Measurements from ENCODE around the gene ACOT9.
"Not testable (repeated sequence)": the region's sequence is repeated elsewhere in the genome, so short reads cannot be mapped to it uniquely, and the experiment has no call there.

ACOT9 gene

GRCh38 chrX:23742697-23743622 is at the start of gene ACOT9:
TSS of gene ACOT9 (minus strand) at chrX:23743276. CDS start at chrX:23743144, 132 bp downstream.
- peak in 1 of 2 donors; percentile 39 for DNase-seq (ENCODE audit: extremely low read depth in 1 of 2, low read depth in 1 of 2)

DNA sequence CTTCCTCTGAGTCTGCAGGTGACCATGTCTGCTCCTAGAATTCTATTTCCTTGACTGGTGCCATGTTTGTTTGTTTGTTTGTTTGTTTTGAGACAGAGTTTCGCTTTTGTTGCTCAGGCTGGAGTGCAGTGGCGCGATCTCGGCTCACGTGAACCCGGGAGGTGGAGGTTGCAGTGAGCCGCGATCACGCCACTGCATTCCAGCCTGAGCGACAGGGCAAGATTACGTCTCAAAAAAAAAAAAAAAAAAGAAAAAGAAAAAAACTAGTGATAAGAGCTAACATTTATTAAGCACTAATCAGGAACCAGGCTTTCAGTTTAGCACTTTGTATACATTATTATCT is 47.0 kb upstream of the ACOT9 start:
- no peak for DNase-seq (ENCODE audit: extremely low read depth in 1 of 2, low read depth in 1 of 2)

DNA sequence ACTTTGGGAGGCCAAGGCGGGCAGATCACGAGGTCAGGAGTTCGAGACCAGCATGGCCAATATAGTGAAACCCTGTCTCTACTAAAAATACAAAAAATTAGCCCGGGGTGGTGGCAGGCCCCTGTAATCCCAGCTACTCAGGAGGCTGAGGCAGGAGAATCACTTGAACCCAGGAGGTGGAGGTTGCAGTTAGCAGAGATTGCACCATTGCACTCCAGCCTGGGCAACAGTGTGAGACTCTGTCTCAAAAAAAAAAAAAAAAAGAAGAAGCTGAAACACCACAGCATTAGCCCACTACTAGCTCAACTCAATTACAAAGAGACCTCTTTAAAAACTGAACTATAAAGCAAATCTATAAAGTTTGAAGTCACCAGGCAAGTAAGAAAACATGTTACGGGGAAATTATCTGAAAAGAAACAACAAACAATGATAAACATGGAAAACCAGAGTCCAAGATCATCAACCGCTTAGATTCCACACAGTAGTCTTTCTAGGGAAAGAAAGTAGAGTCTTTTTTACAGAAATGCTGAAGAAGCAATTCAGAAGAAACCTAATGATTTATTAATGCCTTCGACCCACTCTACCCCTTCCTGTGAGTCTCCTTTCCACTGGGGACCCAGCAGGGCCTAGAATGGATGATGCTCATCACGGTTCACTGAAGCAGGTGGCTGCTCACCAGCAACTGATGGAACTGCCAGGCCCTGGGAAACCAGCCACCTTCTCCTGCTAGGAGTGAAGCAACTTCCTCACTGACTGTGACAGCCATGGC is 46.5 kb upstream of the ACOT9 start:
- DNase-seq (ENCODE audit: extremely low read depth in 1 of 2, low read depth in 1 of 2): no peak

DNA sequence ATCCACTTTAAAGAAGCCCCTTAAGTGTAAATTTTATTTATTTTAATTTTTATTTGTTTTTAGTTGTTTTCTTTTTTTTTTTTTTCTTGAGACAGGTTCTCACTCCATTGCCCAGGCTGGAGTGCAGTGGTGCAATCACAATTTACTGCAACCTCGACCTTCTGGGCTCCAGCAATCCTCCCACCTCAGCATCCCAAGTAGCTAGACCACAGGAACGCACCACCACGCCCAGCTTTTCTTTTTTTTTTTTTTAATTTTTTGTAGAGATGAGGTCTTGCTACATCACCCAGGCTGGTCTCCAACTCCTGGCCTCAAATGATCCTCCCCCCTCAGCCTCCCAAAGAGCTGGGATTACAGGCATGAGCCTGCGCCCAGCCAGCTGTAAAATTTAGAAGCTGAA is 45.9 kb upstream of the ACOT9 start:
- DNase-seq (ENCODE audit: extremely low read depth in 1 of 2, low read depth in 1 of 2): no peak

DNA sequence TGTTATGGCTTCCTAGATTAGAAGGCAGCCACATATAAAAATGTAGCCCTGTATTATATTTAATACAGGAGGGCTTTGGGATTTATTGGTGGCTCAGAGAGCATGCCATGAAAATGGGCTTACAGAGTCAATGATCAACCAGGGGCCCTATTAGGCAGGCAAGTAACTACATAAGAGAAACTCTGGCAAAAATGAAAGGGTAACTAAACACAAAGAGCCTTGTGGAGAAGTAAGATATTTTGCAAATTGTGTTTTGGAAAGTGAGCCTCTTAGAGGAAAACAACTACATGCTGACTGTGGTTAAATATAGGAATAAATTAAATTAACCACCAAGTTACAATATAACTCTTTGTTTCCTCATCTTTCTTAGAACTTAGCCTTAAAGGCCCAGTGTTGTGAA is 45.4 kb upstream of the ACOT9 start:
- no peak for DNase-seq (ENCODE audit: extremely low read depth in 1 of 2, low read depth in 1 of 2)

- no peak for DNase-seq (ENCODE audit: extremely low read depth in 1 of 2, low read depth in 1 of 2)
Measured at GRCh38 chrX:23787745-23788118, 44.7 kb upstream of the ACOT9 start.

- no peak for DNase-seq (ENCODE audit: extremely low read depth in 1 of 2, low read depth in 1 of 2)
Measured at GRCh38 chrX:23786268-23786815, 43.3 kb upstream of the ACOT9 start.

GRCh38 chrX:23785580-23785979 is 42.5 kb upstream of the ACOT9 start:
- DNase-seq (ENCODE audit: extremely low read depth in 1 of 2, low read depth in 1 of 2): no peak

- DNase-seq (ENCODE audit: extremely low read depth in 1 of 2, low read depth in 1 of 2): no peak
Measured at GRCh38 chrX:23784470-23785331, 41.6 kb upstream of the ACOT9 start.

GRCh38 chrX:23783589-23784469 is 40.8 kb upstream of the ACOT9 start:
- no peak for DNase-seq (ENCODE audit: extremely low read depth in 1 of 2, low read depth in 1 of 2)

GRCh38 chrX:23782863-23783588 is 40.0 kb upstream of the ACOT9 start, which contains the start of gene SAT1:
TSS of gene SAT1 (plus strand) at chrX:23783173. CDS start at chrX:23783352, 179 bp downstream.
- peak; percentile 79 to 85 for DNase-seq (ENCODE audit: extremely low read depth in 1 of 2, low read depth in 1 of 2)

DNA sequence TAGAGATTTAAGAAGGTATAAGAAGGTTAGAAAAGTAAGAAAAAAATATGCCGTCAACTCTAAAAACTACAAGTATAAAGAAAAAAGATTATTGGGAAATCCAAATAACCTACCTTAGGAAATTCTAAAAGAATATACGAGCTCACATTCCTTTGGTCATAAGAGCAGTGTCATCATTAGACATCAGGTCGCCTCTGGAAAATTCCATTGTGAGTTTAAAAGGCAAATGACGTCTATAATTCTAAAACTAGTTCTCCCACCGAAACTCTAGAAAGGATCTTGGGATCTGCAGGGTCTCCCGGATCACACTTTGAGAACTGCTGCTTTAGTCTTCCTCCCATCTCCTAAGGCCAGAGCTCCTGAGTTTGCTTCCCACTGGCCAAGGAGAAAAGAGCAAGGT is 39.4 kb upstream of the ACOT9 start:
- DNase-seq (ENCODE audit: extremely low read depth in 1 of 2, low read depth in 1 of 2): no peak

DNA sequence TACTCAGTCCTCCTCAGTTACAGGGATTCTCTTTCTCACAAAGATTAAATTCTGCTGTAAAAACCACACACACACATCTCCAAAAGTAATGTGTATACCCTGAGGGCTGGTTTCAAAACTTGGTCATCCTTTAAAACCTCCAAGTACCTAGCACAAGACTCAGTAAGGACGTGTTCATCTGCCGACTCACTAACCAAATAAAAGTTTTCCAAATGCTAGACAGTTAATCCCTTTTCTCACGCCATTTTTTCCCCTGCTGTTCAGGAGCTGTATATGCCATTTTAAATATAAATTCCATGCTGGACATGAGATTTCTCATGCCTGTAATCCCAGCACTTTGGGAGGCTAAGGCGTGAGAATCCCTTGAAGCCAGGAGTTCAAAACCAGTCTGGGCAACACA is 35.9 kb upstream of the ACOT9 start:
- no peak for DNase-seq (ENCODE audit: extremely low read depth in 1 of 2, low read depth in 1 of 2)

- no peak for DNase-seq (ENCODE audit: extremely low read depth in 1 of 2, low read depth in 1 of 2)
Measured at GRCh38 chrX:23776363-23776762, 33.3 kb upstream of the ACOT9 start.

DNA sequence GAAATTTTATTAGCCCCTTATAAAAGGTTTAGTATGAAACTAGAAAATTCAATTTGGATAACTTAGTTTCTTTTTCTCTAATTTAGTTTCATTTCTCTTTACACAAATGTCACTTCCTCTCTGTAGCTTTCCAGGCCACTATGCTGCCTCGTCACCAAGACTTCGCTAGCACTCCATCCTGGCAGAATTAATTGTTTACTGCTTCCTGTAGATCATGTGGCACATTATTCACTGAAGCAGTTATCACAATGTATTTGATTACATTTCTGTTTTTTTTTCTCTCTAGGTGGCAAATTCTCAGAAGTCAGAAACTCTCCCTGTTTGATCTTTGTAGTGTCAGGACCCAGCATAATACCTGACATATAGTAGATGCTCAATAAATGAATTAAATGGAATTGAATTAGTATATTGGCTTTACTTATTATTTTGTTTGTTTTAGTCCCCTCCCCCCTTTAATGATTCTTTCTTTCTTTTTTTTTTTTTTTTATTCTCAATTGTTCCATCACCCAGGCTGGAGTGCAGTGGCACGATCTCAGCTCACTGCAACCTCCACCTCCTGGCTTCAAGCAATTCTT is 30.6 kb upstream of the ACOT9 start:
- DNase-seq (ENCODE audit: extremely low read depth in 1 of 2, low read depth in 1 of 2): no peak

DNA sequence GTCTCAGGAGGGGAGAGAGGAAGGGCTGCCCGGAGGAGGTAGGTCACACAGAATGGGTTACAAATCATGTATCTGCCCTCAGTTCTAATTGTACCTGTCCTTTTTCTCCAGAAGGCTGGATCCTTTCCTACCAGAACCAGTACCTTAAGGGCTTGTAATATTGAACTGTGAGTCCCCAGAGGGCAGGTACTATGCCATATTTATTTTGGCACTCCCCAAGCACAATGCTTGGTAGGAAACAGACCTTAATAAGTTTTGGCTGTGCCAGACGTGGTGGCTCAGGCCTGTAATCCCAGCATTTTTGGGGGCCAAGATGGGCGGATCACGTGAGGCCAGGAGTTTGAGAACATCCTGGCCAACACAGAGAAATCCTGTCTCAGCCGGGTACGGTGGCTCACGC is 28.0 kb upstream of the ACOT9 start:
- not testable (repeated sequence) for DNase-seq (ENCODE audit: extremely low read depth in 1 of 2, low read depth in 1 of 2)

DNA sequence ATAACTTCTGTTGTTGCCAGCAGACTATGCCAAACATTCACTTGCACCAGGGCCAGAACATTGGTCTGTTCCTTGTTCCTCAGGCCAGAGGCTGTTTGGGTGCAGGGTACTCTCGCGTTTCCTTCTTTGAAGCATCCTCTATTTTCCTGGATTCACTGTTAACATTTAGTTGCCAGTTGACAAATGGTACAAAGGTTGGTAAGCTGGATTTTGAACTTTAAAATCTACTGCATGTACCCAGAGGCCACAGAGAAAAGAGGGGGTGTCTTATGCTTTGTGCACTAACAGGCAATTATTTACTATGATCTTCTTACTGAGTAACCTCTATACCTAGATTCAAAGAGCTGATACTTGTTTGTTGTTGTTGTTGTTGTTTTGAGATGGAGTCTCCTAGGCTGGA is 27.1 kb upstream of the ACOT9 start:
- no peak for DNase-seq (ENCODE audit: extremely low read depth in 1 of 2, low read depth in 1 of 2)

DNA sequence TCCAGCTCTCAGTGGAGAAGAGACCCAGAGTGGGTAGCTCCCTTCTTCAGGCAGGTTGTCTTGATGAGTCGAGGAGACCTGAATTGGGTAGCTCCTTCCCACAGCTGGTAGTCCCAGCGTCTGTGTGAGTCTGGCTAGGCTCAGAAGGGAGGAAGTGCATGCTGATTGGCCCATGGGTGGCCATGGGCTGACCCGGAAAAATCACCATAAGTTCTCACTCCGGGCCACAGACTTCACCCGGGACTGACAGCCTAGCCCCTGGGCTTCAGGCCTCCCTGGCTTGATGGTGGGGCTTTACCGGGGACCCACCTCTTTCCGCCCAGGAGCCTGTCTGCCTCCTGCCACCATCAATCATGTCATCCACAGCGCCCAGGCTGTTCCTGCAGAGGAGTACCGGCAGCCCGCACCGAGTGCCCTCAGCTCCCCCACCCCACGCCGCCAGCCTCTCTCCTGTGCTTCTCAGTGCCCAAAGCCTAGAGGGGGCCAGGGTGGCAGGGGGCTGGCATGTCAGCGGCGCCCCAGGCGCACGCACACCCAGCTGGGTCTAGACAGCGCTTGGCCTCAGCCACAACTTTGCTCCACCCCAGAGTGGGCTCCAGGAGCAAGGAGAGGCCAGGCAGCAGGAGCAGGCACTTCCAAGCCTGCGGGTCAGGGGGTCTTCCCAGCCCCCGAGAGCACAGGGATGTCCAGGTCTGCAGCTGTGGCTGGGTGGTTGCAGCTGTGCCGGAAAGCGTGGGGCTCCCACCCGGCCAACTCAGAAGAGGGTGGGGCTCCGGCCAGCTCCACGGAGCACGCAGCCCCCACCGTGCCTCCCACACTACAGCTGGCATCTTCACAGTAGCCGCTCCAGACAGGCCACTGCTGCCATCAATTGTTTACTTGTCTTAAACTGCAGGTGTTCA is 23.8 kb upstream of the ACOT9 start:
- no peak for DNase-seq (ENCODE audit: extremely low read depth in 1 of 2, low read depth in 1 of 2)
